PC-3 (cell line): ENCODE results near the gene RABGGTA. TPM values are rescaled to one million over a fixed set of nuclear protein-coding genes. Genes with fewer than 3 reads are reported as not detected.

Source experiments
- ATAC-seq: fragments of 200-7000 bp; cut with Tn5 transposase; 2 replicates; pipeline ENCODE4 v1.9.1; 2020; ENCODE audit warnings: mild to moderate bottlenecking, moderate library complexity
- BruUV-seq: library from RNA; stranded (reverse); fragments of 400-500 nt; replicated peaks from 2 replicates; lab custom pipeline; 2021; lab: Mats Ljungman, UMichigan
- CTCF ChIA-PET: fragments of 300-600 bp; sonication (Branson Sonifier 250); formaldehyde crosslinking; loops from one replicate; lab custom pipeline; 2022; ENCODE audit warnings: antibody characterized with exemption; lab: Charles Lee
- POLR2A ChIA-PET: fragments of 300-600 bp; sonication (Branson Sonifier 250); formaldehyde crosslinking; loops from one replicate; lab custom pipeline; 2022; ENCODE audit warnings: antibody characterized with exemption; ENCODE audit not compliant: unreplicated experiment; lab: Charles Lee
- DNase-seq: peaks from one replicate; pipeline ENCODE4 v3.0.0-alpha.2; 2015
- H2AFZ ChIP-seq: fragments of 300-600 bp; sonication (generic); 2 replicates; pipeline ENCODE4 v1.6.0; 2016; ENCODE audit warnings: antibody characterized with exemption, low read length
- H3F3A ChIP-seq: fragments of 300-600 bp; sonication (generic); one replicate; pipeline ENCODE4 v1.6.0; 2017; ENCODE audit warnings: antibody characterized with exemption, low read length, control low read depth, mild to moderate bottlenecking; ENCODE audit not compliant: unreplicated experiment
- H3K27ac ChIP-seq: fragments of 300-600 bp; sonication (generic); 2 replicates; pipeline ENCODE4 v1.5.1; 2016; ENCODE audit warnings: mild to moderate bottlenecking, low read length
- H3K27me3 ChIP-seq: fragments of 300-600 bp; sonication (generic); 2 replicates; pipeline ENCODE4 v1.6.1; 2016; ENCODE audit warnings: low read length, mixed read lengths
- H3K36me3 ChIP-seq: fragments of 300-600 bp; sonication (generic); 2 replicates; pipeline ENCODE4 v1.6.1; 2016; ENCODE audit warnings: low read depth, mixed run types, low read length, mixed read lengths
- H3K4me1 ChIP-seq: fragments of 300-600 bp; sonication (generic); 2 replicates; pipeline ENCODE4 v1.5.1; 2016; ENCODE audit warnings: low read length; ENCODE audit not compliant: insufficient read depth
- H3K4me2 ChIP-seq: fragments of 300-600 bp; sonication (generic); 2 replicates; pipeline ENCODE4 v1.6.0; 2016; ENCODE audit warnings: low read length
- H3K4me3 ChIP-seq: fragments of 300-600 bp; sonication (generic); 2 replicates; pipeline ENCODE4 v1.5.1; 2016; ENCODE audit warnings: mild to moderate bottlenecking, low read length, mixed read lengths
- H3K79me2 ChIP-seq: fragments of 300-600 bp; sonication (generic); 2 replicates; pipeline ENCODE4 v1.6.1; 2017; ENCODE audit warnings: low read length, mixed read lengths
- H3K9ac ChIP-seq: fragments of 300-600 bp; sonication (generic); 2 replicates; pipeline ENCODE4 v1.6.0; 2016; ENCODE audit warnings: mild to moderate bottlenecking, low read length
- H3K9me2 ChIP-seq: fragments of 300-600 bp; sonication (generic); replicated peaks from 2 replicates; pipeline ENCODE4 v1.6.1; 2016; ENCODE audit warnings: mixed run types, low read length, mixed read lengths
- H3K9me3 ChIP-seq: fragments of 300-600 bp; sonication (generic); 2 replicates; pipeline ENCODE4 v1.6.1; 2016; ENCODE audit warnings: low read length, mixed read lengths
- H4K20me1 ChIP-seq: fragments of 300-600 bp; sonication (generic); 2 replicates; pipeline ENCODE4 v1.6.1; 2016; ENCODE audit warnings: low read length, mixed read lengths
- CTCF ChIP-seq: fragments of 300-600 bp; sonication (generic); conservative IDR thresholded peaks from 2 replicates; pipeline ENCODE4 v1.5.1; 2017; ENCODE audit warnings: antibody characterized with exemption, low read depth, mild to moderate bottlenecking, low read length
- EZH2 ChIP-seq: fragments of 300-600 bp; sonication (generic); IDR thresholded peaks from one replicate; pipeline ENCODE4 v1.6.1; 2017; ENCODE audit warnings: antibody characterized with exemption, mild to moderate bottlenecking, low read length; ENCODE audit not compliant: unreplicated experiment
- EZH2phosphoT487 ChIP-seq: fragments of 300-600 bp; sonication (generic); IDR thresholded peaks from 2 replicates; pipeline ENCODE4 v1.6.1; 2018; ENCODE audit warnings: mild to moderate bottlenecking, antibody characterized with exemption, low read length, borderline replicate concordance
- intact Hi-C: fragments of 100-400 bp; cut with micrococcal nuclease; formaldehyde crosslinking; loops from 2 replicates; pipeline ENCODE4 v1.9.0; 2023
- total RNA-seq: library from RNA; depleted of rRNA; stranded (reverse); fragments of >200 nt; gene quantifications from 2 replicates; pipeline ENCODE4 v1.2.3, GENCODE V29; 2014

Gene RABGGTA
- total RNA-seq, 1 experiment from 2014 or later: 39.2 TPM

GRCh38 chr14:24273422-24273998 is 2.1 kb upstream of the RABGGTA start:
- H3K9ac ChIP-seq: no peak overlapping the region
- peak overlapping the region; percentile 29 for H3K4me2 ChIP-seq
- DNase-seq (peak; percentile 16), ATAC-seq (no peak)
- POLR2A ChIA-PET: no interaction called here
- no peaks in the 10 kb centered on the region for H3K9me3 ChIP-seq
- H3F3A ChIP-seq: no peaks in the 10 kb centered on the region
- H3K79me2 ChIP-seq: no peaks in the 10 kb centered on the region
- H3K36me3 ChIP-seq: no peaks in the 10 kb centered on the region
- peak overlapping the region; percentile 29; the same call in 1 of the 2 replicates for H3K27ac ChIP-seq
- CTCF ChIA-PET: interaction anchor here (1.0 kb wide), 1 partner anchor 31 kb away, joined by 7 read pairs; the partner anchor contains the start of gene TINF2
- H3K4me3 ChIP-seq: no peak overlapping the region
- no peaks in the 10 kb centered on the region for H3K9me2 ChIP-seq
- no peaks in the 10 kb centered on the region for H3K27me3 ChIP-seq
- TF ChIP-seq EZH2 (no peak), EZH2phosphoT487 (no peak), CTCF (peak; percentile 38; the same call in 1 of the 2 replicates)
- no peaks in the 10 kb centered on the region for H4K20me1 ChIP-seq
- H2AFZ ChIP-seq: peak overlapping the region; percentile 27; the same call in 1 of the 2 replicates
- no TSS peak for BruUV-seq
- peaks cover 21% of the 10 kb centered on the region for H3K4me1 ChIP-seq
- intact Hi-C loops: no loop called here

- no peak overlapping the region for H2AFZ ChIP-seq
- no peaks in the 10 kb centered on the region for H4K20me1 ChIP-seq
- ATAC-seq: no peak
- no TSS peak for BruUV-seq
- no peak for DNase-seq
- CTCF ChIA-PET: no interaction called here
- H3K9ac ChIP-seq: no peak overlapping the region
- no peaks in the 10 kb centered on the region for H3K36me3 ChIP-seq
- no peak overlapping the region for H3K27ac ChIP-seq
- H3K4me3 ChIP-seq: no peak overlapping the region
- H3K79me2 ChIP-seq: no peaks in the 10 kb centered on the region
- H3F3A ChIP-seq: no peaks in the 10 kb centered on the region
- no peaks in the 10 kb centered on the region for H3K9me3 ChIP-seq
- H3K27me3 ChIP-seq: no peaks in the 10 kb centered on the region
- TF ChIP-seq CTCF (no peak), EZH2phosphoT487 (no peak), EZH2 (no peak)
- no peaks in the 10 kb centered on the region for H3K9me2 ChIP-seq
- H3K4me1 ChIP-seq: peaks cover 21% of the 10 kb centered on the region
- H3K4me2 ChIP-seq: no peak overlapping the region
- POLR2A ChIA-PET: no interaction called here
- intact Hi-C loops: no loop called here
Measured at GRCh38 chr14:24272467-24272866, 1.1 kb upstream of the RABGGTA start.

GRCh38 chr14:24271834-24272263 is 452 bp upstream of the RABGGTA start:
- Histone ChIP-seq H3K9ac (peak overlapping the region; percentile 99; the same call in 1 of the 2 replicates), H3K4me2 (peak overlapping the region; percentile 98), H3K4me1 (peaks cover 21% of the 10 kb centered on the region), H3K79me2 (no peaks in the 10 kb centered on the region), H3K4me3 (peak overlapping the region; percentile 99), H3K9me3 (no peaks in the 10 kb centered on the region), H3K27ac (no peak overlapping the region), H3F3A (no peaks in the 10 kb centered on the region), H3K27me3 (no peaks in the 10 kb centered on the region), H2AFZ (peak overlapping the region; percentile 99), H4K20me1 (no peaks in the 10 kb centered on the region), H3K36me3 (no peaks in the 10 kb centered on the region), H3K9me2 (no peaks in the 10 kb centered on the region)
- ChIA-PET POLR2A (interaction anchor here (0.6 to 0.7 kb wide), 3 partner anchors 8 to 30 kb away, joined by 3 to 6 read pairs (median 6); partner anchors contain the start of gene TINF2), CTCF (interaction anchor here (0.6 to 1.5 kb wide), 3 partner anchors 25 to 30 kb away, joined by 3 to 9 read pairs (median 5); partner anchors contain the start of genes DHRS1, NOP9 and TINF2)
- no peak for TF ChIP-seq EZH2phosphoT487
- ATAC-seq (no peak), DNase-seq (no peak)
- BruUV-seq: TSS peak; percentile 56
- intact Hi-C loops: loop anchor here (2.0 kb wide), 2 partner anchors 25 to 29 kb away; partner anchors contain the start of gene TINF2
